Body of pancreas (tissue), 4 donors: ENCODE measurements around the gene WDFY4. TPM values are rescaled to one million over a fixed set of nuclear protein-coding genes. Genes with fewer than 3 reads are reported as not detected.

Experiments used
- ATAC-seq: fragments of 150-250 bp; one replicate; pipeline ENCODE4 v1.9.1; 2016
- DNase-seq, 4 donors: peaks; one replicate each; pipeline ENCODE4 v3.0.0-alpha.2; 2019
- H3K27ac ChIP-seq, 4 donors: fragments of 200-600 bp; sonication (generic); 1 replicate in 3 of 4; 2 replicates in 1 of 4; pipeline versions ENCODE4 v1.5.1 to v1.6.1; 2016 to 2019; ENCODE audit warnings: mild to moderate bottlenecking in 1 of 4, mixed read lengths in 1 of 4, moderate library complexity in 1 of 4
- H3K27me3 ChIP-seq, 2 donors: fragments of 200-600 bp; sonication (generic); one replicate each; pipeline ENCODE4 v1.6.0; 2016; ENCODE audit warnings: mild to moderate bottlenecking in 1 of 2
- H3K36me3 ChIP-seq, 2 donors: fragments of 200-600 bp; sonication (generic); replicated peaks in 1 of 2; 2 replicates each; pipeline ENCODE4 v1.5.1; 2016; ENCODE audit warnings: low read depth in 2 of 2; ENCODE audit not compliant: insufficient read depth in 1 of 2
- H3K4me1 ChIP-seq: fragments of 200-600 bp; sonication (generic); one replicate; pipeline ENCODE4 v1.6.0; 2016
- H3K4me3 ChIP-seq, 2 donors: fragments of 200-600 bp; sonication (generic); 1 replicate in 1 of 2; 2 replicates in 1 of 2; pipeline ENCODE4 v1.5.1; 2016 to 2019
- H3K9me3 ChIP-seq, 3 donors: fragments of 200-600 bp; sonication (generic); 1 replicate in 2 of 3; 2 replicates in 1 of 3; pipeline ENCODE4 v1.5.1; 2016
- POLR2A ChIP-seq, 3 donors: fragments of 450-650 bp; IDR thresholded peaks; one replicate each; pipeline ENCODE4 v1.6.1; 2016; ENCODE audit warnings: antibody characterized with exemption in 3 of 3, mild to moderate bottlenecking in 2 of 3
- WGBS, 2 donors: methylation state at CpG; one replicate each; pipeline ENCODE4 v1.1.5; 2017; 5-methylcytosine and 5-hydroxymethylcytosine counted together
- intact Hi-C: fragments of 100-400 bp; cut with DNase I; formaldehyde crosslinking; loops from one replicate; pipeline ENCODE4 v1.15.1; 2023
- total RNA-seq, 2 donors: library from RNA; depleted of rRNA; stranded (reverse); fragments of >200 nt; gene quantifications; one replicate each; pipeline ENCODE4 v1.1.0, GENCODE V29; 2016
- TF ChIP-seq, protein P1 (sequence below), 7 experiments: fragments of 450-650 bp in 4 of 7; fragments of 200-600 bp in 3 of 7; sonication (generic) in 3 of 7; IDR thresholded peaks; one replicate each; pipeline ENCODE4 v1.5.1; 2016 to 2019; ENCODE audit warnings: antibody characterized with exemption in 7 of 7

The WDFY4 gene
- total RNA-seq, 2 donors from 2014 or later: 0.66 to 2.3 TPM

DNA sequence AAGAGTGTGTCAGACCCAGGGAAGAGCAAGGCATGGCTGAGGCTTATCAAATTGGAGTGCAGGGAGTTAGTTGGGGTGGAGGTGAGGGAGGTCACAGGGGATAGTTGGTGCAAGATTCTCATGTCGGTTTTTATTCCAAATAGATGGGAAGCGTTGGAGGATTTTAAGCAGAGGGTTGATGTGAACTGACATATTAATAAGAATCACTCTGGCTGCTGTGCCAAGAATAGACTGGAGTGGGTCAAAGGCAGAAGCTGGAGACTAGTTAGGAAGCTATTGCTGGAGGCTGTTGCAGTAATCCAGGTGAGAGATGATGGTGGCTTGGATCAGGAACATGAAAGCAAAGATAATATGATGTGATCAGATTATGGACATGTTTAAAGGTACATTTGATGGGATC, 218.5 kb downstream of the WDFY4 start:
- ATAC-seq (no peak), DNase-seq (no peak)
- TF ChIP-seq, protein P1, sequence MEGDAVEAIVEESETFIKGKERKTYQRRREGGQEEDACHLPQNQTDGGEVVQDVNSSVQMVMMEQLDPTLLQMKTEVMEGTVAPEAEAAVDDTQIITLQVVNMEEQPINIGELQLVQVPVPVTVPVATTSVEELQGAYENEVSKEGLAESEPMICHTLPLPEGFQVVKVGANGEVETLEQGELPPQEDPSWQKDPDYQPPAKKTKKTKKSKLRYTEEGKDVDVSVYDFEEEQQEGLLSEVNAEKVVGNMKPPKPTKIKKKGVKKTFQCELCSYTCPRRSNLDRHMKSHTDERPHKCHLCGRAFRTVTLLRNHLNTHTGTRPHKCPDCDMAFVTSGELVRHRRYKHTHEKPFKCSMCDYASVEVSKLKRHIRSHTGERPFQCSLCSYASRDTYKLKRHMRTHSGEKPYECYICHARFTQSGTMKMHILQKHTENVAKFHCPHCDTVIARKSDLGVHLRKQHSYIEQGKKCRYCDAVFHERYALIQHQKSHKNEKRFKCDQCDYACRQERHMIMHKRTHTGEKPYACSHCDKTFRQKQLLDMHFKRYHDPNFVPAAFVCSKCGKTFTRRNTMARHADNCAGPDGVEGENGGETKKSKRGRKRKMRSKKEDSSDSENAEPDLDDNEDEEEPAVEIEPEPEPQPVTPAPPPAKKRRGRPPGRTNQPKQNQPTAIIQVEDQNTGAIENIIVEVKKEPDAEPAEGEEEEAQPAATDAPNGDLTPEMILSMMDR (IDR thresholded peaks at IDR 0.05): no peak
- no peak for TF ChIP-seq POLR2A (IDR thresholded peaks at IDR 0.05)
- intact Hi-C loops: no loop called here
- H3K4me1 ChIP-seq: no peaks in the 10 kb centered on the region
- H3K27ac ChIP-seq: no peak overlapping the region
- no peaks in the 10 kb centered on the region for H3K36me3 ChIP-seq
- no peaks in the 10 kb centered on the region for H3K9me3 ChIP-seq
- WGBS, 2 donors: 47 to 61% methylated on average over 2 of the region's 2 CpGs
- H3K4me3 ChIP-seq: no peak overlapping the region
- H3K27me3 ChIP-seq: no peaks in the 10 kb centered on the region

DNA sequence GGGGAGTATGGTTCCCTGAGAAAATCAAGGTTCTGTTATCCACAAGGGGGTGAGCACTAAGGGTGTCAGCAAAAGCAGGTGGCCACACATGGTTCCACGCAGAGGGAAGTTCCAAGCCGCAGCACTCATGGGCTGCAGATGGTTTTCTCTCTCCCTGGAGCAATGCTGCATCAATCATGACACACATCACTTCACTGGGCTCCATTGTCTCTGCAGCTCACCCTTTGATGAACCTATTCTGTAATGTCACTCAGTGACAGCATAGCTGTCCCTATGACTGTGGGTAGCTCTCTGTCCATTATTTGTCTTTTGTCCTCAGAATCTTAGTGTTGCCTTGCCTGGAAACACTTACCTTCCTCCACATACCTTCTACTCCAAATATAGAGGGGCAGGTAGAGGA, 220.2 kb downstream of the WDFY4 start:
- WGBS, 2 donors: 73 to 90% methylated on average over 2 of the region's 2 CpGs
- TF ChIP-seq, protein P1 (IDR thresholded peaks at IDR 0.05): no peak
- TF ChIP-seq POLR2A (IDR thresholded peaks at IDR 0.05): no peak
- Histone ChIP-seq H3K36me3 (no peaks in the 10 kb centered on the region), H3K4me3 (no peak overlapping the region), H3K4me1 (no peaks in the 10 kb centered on the region), H3K27me3 (no peaks in the 10 kb centered on the region), H3K9me3 (no peaks in the 10 kb centered on the region), H3K27ac (no peak overlapping the region)
- no peak for ATAC-seq
- intact Hi-C loops: no loop called here
- DNase-seq: no peak

DNA sequence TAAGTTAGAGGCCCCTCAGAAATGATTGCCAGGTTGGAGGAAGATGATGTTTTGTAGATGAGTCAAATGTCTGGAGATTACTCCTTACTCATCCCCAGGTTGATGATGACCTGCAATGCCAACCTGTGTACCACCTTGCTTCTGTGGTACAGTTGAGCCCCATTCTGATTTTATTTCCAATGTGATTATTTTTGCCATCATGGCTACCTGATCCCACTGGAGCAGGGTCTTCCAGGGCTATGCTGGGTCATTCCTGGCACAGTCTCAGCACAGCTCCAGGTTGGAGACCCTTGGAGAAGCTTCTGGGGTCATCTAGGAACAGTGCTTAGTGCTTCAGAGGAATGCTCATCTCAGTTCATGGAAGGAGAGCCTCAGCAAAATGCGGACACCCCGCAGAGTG, 220.6 kb downstream of the WDFY4 start:
- intact Hi-C loops: no loop called here
- DNase-seq (no peak), ATAC-seq (no peak)
- no peaks in the 10 kb centered on the region for H3K27me3 ChIP-seq
- no peaks in the 10 kb centered on the region for H3K36me3 ChIP-seq
- H3K27ac ChIP-seq: no peak overlapping the region
- no peak overlapping the region for H3K4me3 ChIP-seq
- 87% methylated on average over 2 of the region's 2 CpGs; no CpG with 5 or more reads in 1 of the 2 donors for WGBS, 2 donors
- TF ChIP-seq, protein P1 (IDR thresholded peaks at IDR 0.05): no peak
- TF ChIP-seq POLR2A (IDR thresholded peaks at IDR 0.05): no peak
- no peaks in the 10 kb centered on the region for H3K4me1 ChIP-seq
- H3K9me3 ChIP-seq: no peaks in the 10 kb centered on the region

DNA sequence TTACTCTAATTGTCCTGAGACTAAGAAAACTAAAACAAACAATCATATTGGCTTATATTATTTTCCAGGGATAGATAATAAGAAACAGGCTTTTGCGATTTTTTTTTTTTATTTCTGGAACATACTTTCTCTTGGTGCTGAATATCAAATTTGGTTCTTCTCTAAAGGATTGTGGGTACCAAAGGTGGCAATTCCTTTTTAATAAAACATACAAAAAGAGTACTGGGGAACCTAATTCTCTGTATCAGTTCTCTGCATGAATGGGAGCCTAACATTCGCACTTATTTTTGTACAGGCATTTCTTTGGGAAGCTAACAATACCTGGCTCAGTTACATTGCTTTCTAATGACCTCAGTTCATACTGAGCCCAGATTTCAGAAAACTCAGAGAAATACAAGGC, 222.2 kb downstream of the WDFY4 start:
- ATAC-seq (no peak), DNase-seq (no peak)
- H3K27me3 ChIP-seq: no peaks in the 10 kb centered on the region
- WGBS, 2 donors: 74 to 78% methylated on average over 2 of the region's 2 CpGs
- no peaks in the 10 kb centered on the region for H3K9me3 ChIP-seq
- TF ChIP-seq POLR2A (IDR thresholded peaks at IDR 0.05): no peak
- TF ChIP-seq, protein P1 (IDR thresholded peaks at IDR 0.05): no peak
- H3K36me3 ChIP-seq: no peaks in the 10 kb centered on the region
- H3K4me1 ChIP-seq: no peaks in the 10 kb centered on the region
- H3K4me3 ChIP-seq: no peak overlapping the region
- intact Hi-C loops: no loop called here
- H3K27ac ChIP-seq: no peak overlapping the region

DNA sequence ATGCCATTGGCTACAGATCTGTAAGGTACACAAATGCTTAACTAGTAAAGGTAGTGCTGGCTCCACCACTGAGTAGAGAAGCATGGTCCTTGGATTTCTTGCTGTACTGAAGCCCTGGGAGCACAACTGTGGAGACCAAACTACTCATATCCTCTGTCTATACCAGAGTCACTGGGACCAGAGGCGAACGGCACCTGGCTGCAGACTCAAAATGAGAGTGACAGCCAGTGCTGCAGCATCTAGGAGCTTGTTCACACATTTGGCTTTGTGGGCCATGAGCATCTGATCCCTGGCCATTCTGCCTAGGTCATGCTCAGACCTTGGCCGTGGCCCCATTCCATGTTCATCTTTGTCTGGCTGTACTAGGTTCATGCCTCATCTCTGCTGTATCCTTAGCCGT, 223.1 kb downstream of the WDFY4 start:
- no peak for TF ChIP-seq POLR2A (IDR thresholded peaks at IDR 0.05)
- TF ChIP-seq, protein P1 (IDR thresholded peaks at IDR 0.05): no peak
- H3K9me3 ChIP-seq: no peaks in the 10 kb centered on the region
- no peaks in the 10 kb centered on the region for H3K4me1 ChIP-seq
- no peak for DNase-seq
- H3K27me3 ChIP-seq: no peaks in the 10 kb centered on the region
- ATAC-seq: no peak
- no peaks in the 10 kb centered on the region for H3K36me3 ChIP-seq
- no peak overlapping the region for H3K4me3 ChIP-seq
- intact Hi-C loops: no loop called here
- H3K27ac ChIP-seq: no peak overlapping the region
- WGBS, 2 donors: 69 to 73% methylated on average over 2 to 4 of the region's 4 CpGs
